Chondrocyte (in vitro differentiated cells): ENCODE measurements around the gene COL4A2. TPM values are rescaled to one million over a fixed set of nuclear protein-coding genes. Genes with fewer than 3 reads are reported as not detected.
"Not testable (repeated sequence)": the region's sequence is repeated elsewhere in the genome, so short reads cannot be mapped to it uniquely, and the experiment has no call there.

Experiments used
- DNase-seq: peaks from one replicate; pipeline ENCODE4 v3.0.0; 2021; ENCODE audit warnings: mixed read lengths, low spot score
- H3K27ac Mint-ChIP-seq: one replicate; pipeline ENCODE4 v1.8.0; 2021; ENCODE audit warnings: mild to moderate bottlenecking, moderate library complexity, mixed read lengths; ENCODE audit not compliant: unreplicated experiment
- H3K27me3 Mint-ChIP-seq: 2 replicates; pipeline ENCODE4 v1.8.0; 2021; ENCODE audit warnings: low read depth, mixed read lengths
- H3K36me3 Mint-ChIP-seq: 2 replicates; pipeline ENCODE4 v1.8.0; 2021; ENCODE audit warnings: low read depth, mixed read lengths
- H3K4me1 Mint-ChIP-seq: 2 replicates; pipeline ENCODE4 v1.8.0; 2021; ENCODE audit warnings: low read depth, mild to moderate bottlenecking, mixed read lengths
- H3K4me3 Mint-ChIP-seq: one replicate; pipeline ENCODE4 v1.8.0; 2021; ENCODE audit warnings: mild to moderate bottlenecking, moderate library complexity, mixed read lengths; ENCODE audit not compliant: unreplicated experiment
- H3K9me3 Mint-ChIP-seq: 2 replicates; pipeline ENCODE4 v1.8.0; 2021; ENCODE audit warnings: low read depth, mixed read lengths
- CTCF ChIP-seq: fragments of 200-600 bp; sonication (generic); IDR thresholded peaks from 2 replicates; pipeline ENCODE4 v1.5.0; 2021; ENCODE audit warnings: antibody characterized with exemption, mild to moderate bottlenecking, moderate library complexity
- total RNA-seq: library from RNA; stranded (reverse); gene quantifications from 3 replicates; pipeline ENCODE4 v1.2.1, GENCODE V29; 2021

Gene COL4A2
- total RNA-seq, 1 donor from 2014 or later = 2,366 TPM

DNA sequence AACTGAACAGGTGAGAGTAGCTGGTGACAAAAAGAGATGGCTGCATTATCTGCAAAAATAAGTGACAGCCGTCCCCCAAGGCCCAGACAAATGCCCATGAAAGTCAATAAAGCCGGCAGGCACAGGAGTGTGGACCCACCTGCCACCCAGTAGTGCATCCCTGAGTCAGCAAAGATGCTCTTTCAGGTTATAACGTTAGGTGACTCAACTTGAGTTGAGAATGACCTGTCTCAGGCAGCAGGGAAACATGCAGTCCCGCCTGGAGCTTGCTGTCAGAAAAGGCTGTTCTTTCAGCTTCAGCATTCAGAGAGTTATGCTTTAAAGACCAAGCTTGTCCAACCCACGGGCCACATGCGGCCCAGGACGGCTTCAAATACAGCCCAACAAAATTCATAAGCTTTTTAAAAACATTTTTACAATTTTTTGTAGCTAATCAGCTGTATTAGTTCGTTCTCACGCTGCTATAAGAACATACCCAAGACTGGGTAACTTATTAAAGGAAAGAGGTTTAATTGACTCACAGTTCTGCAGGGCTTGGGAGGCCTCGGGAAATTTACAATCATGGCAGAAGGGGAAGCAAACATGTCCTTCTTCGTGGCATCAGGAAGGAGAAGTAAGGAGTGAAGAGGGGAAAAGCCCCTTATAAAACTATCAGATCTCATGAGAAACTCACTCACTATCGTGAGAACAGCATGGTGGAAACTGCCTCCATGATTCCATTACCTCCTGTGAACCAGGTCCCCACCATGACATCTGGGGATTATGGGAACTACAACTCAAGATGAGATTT is 144.1 kb downstream of the COL4A2 start:
- no peak for TF ChIP-seq CTCF
- Mint-ChIP-seq H3K27me3 (no peaks in the 10 kb centered on the region), H3K27ac (peak overlapping the region; percentile 45), H3K36me3 (peaks cover 59% of the 10 kb centered on the region), H3K4me1 (peaks cover 44% of the 10 kb centered on the region), H3K9me3 (no peaks in the 10 kb centered on the region), H3K4me3 (no peak overlapping the region)
- no peak for DNase-seq

GRCh38 chr13:110453091-110453490 is 146.0 kb downstream of the COL4A2 start:
- H3K27me3 Mint-ChIP-seq, H3K9me3 Mint-ChIP-seq, H3K4me3 Mint-ChIP-seq, DNase-seq: not testable (repeated sequence)
- Mint-ChIP-seq H3K36me3 (peaks cover 48% of the 10 kb centered on the region), H3K27ac (peak overlapping the region; percentile 45), H3K4me1 (peaks cover 26% of the 10 kb centered on the region)

GRCh38 chr13:110453797-110454196 is 146.7 kb downstream of the COL4A2 start:
- no peak overlapping the region for H3K4me3 Mint-ChIP-seq
- H3K4me1 Mint-ChIP-seq = peaks cover 19% of the 10 kb centered on the region
- DNase-seq = no peak
- H3K9me3 Mint-ChIP-seq = no peaks in the 10 kb centered on the region
- no peak overlapping the region for H3K27ac Mint-ChIP-seq
- H3K36me3 Mint-ChIP-seq = peaks cover 47% of the 10 kb centered on the region
- no peaks in the 10 kb centered on the region for H3K27me3 Mint-ChIP-seq
- TF ChIP-seq CTCF = no peak

- H3K9me3 Mint-ChIP-seq = no peaks in the 10 kb centered on the region
- H3K4me3 Mint-ChIP-seq = no peak overlapping the region
- no peaks in the 10 kb centered on the region for H3K27me3 Mint-ChIP-seq
- H3K27ac Mint-ChIP-seq = peak overlapping the region; percentile 54
- DNase-seq = no peak
- TF ChIP-seq CTCF = no peak
- H3K36me3 Mint-ChIP-seq = peaks cover 49% of the 10 kb centered on the region
- H3K4me1 Mint-ChIP-seq = peaks cover 13% of the 10 kb centered on the region
These were observed 147.3 kb downstream of the COL4A2 start for GRCh38 chr13:110454227-110454859.

GRCh38 chr13:110454956-110455355 is 147.9 kb downstream of the COL4A2 start:
- no peak overlapping the region for H3K4me3 Mint-ChIP-seq
- H3K27ac Mint-ChIP-seq = peak overlapping the region; percentile 54
- peaks cover 47% of the 10 kb centered on the region for H3K36me3 Mint-ChIP-seq
- no peaks in the 10 kb centered on the region for H3K9me3 Mint-ChIP-seq
- H3K4me1 Mint-ChIP-seq = peaks cover 13% of the 10 kb centered on the region
- no peak for TF ChIP-seq CTCF
- no peaks in the 10 kb centered on the region for H3K27me3 Mint-ChIP-seq
- no peak for DNase-seq
